OCI-LY3 (cell line): Measurements from ENCODE around the gene GMFB.

Experiments
- H2AFZ ChIP-seq: fragments of 200-600, 300-600 bp; shearing (Covaris generic); 2 replicates; pipeline ENCODE4 v1.6.0; 2014; ENCODE audit warnings: antibody characterized with exemption, low read depth, low read length
- H3K27ac ChIP-seq: fragments of 200-600, 300-600 bp; sonication (generic); 2 replicates; pipeline ENCODE4 v1.5.1; 2014; ENCODE audit warnings: mild to moderate bottlenecking, low read length, moderate library complexity, mixed read lengths
- H3K27me3 ChIP-seq: fragments of 200-600, 300-600 bp; sonication (generic); 2 replicates; pipeline ENCODE4 v1.6.1; 2014; ENCODE audit warnings: low read depth, low read length, mixed read lengths
- H3K36me3 ChIP-seq: fragments of 200-600, 300-600 bp; sonication (generic); replicated peaks from 2 replicates; pipeline ENCODE3; 2014; ENCODE audit warnings: low read depth, low read length, mixed read lengths
- H3K4me1 ChIP-seq: fragments of 300-600, 200-600 bp; sonication (generic); 2 replicates; pipeline ENCODE4 v1.6.1; 2014; ENCODE audit warnings: low read length, mixed read lengths
- H3K4me2 ChIP-seq: fragments of 200-600, 300-600 bp; sonication (generic); 2 replicates; pipeline ENCODE4 v1.6.1; 2014; ENCODE audit warnings: low read length, mixed read lengths
- H3K4me3 ChIP-seq: fragments of 300-600, 200-600 bp; sonication (generic); 2 replicates; pipeline ENCODE4 v1.5.1; 2014; ENCODE audit warnings: antibody characterized with exemption, mild to moderate bottlenecking, low read length, moderate library complexity
- H3K79me2 ChIP-seq: fragments of 300-600, 200-600 bp; shearing (Covaris generic); 2 replicates; pipeline ENCODE4 v1.6.1; 2014; ENCODE audit warnings: mild to moderate bottlenecking, low read length, mixed read lengths
- H3K9ac ChIP-seq: fragments of 300-600, 200-600 bp; shearing (Covaris generic); 2 replicates; pipeline ENCODE4 v1.6.0; 2014; ENCODE audit warnings: mild to moderate bottlenecking, low read length, moderate library complexity
- H3K9me3 ChIP-seq: fragments of 200-600, 300-600 bp; shearing (Covaris generic); 2 replicates; pipeline ENCODE4 v1.6.1; 2014; ENCODE audit warnings: low read length, mixed read lengths; ENCODE audit not compliant: insufficient read depth
- H4K20me1 ChIP-seq: fragments of 200-600, 300-600 bp; sonication (generic); 2 replicates; pipeline ENCODE4 v1.6.1; 2016; ENCODE audit warnings: low read length, mixed read lengths; ENCODE audit not compliant: insufficient read depth
- EZH2phosphoT487 ChIP-seq: fragments of 200-600 bp; shearing (Covaris generic); IDR thresholded peaks from 2 replicates; pipeline ENCODE4 v1.6.1; 2018; ENCODE audit warnings: antibody characterized with exemption, mixed run types, low read depth
- TF ChIP-seq, protein P1 (sequence below): fragments of 200-600, 300-600 bp; sonication (generic); IDR thresholded peaks from 2 replicates; pipeline ENCODE4 v1.5.1; 2014; ENCODE audit warnings: antibody characterized with exemption, low read length, low read depth

The GMFB gene

DNA sequence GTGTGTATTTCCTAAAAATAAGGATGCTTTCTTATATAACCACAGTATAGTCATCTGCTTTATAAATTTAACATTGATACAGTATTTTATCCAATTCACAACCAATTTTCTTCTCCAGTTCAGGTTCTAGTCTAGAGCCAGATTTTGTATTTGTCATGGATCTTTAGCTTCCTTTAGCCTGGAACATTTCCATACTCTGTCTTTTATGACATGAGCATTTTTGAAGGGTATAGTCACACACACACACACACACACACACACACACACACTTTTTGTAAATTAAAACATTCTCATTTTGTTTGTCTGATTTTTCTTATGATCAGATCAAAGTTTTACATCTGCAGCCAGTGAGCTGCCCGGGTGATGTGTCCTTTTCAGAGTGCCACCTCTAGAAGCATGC, 46.3 kb upstream of the GMFB start:
- peaks cover 6% of the 10 kb centered on the region for H3K36me3 ChIP-seq
- H3K27me3 ChIP-seq = no peaks in the 10 kb centered on the region
- H3K4me1 ChIP-seq = peaks cover 8% of the 10 kb centered on the region; the same call in 1 of the 2 replicates
- no peak overlapping the region for H3K9ac ChIP-seq
- no peak overlapping the region for H3K4me3 ChIP-seq
- H3K9me3 ChIP-seq = no peaks in the 10 kb centered on the region
- H3K79me2 ChIP-seq = no peaks in the 10 kb centered on the region
- no peak overlapping the region for H3K4me2 ChIP-seq
- TF ChIP-seq EZH2phosphoT487 = no peak
- TF ChIP-seq, protein P1, sequence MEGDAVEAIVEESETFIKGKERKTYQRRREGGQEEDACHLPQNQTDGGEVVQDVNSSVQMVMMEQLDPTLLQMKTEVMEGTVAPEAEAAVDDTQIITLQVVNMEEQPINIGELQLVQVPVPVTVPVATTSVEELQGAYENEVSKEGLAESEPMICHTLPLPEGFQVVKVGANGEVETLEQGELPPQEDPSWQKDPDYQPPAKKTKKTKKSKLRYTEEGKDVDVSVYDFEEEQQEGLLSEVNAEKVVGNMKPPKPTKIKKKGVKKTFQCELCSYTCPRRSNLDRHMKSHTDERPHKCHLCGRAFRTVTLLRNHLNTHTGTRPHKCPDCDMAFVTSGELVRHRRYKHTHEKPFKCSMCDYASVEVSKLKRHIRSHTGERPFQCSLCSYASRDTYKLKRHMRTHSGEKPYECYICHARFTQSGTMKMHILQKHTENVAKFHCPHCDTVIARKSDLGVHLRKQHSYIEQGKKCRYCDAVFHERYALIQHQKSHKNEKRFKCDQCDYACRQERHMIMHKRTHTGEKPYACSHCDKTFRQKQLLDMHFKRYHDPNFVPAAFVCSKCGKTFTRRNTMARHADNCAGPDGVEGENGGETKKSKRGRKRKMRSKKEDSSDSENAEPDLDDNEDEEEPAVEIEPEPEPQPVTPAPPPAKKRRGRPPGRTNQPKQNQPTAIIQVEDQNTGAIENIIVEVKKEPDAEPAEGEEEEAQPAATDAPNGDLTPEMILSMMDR = no peak
- H4K20me1 ChIP-seq = no peaks in the 10 kb centered on the region
- H2AFZ ChIP-seq = no peak overlapping the region
- no peak overlapping the region for H3K27ac ChIP-seq

DNA sequence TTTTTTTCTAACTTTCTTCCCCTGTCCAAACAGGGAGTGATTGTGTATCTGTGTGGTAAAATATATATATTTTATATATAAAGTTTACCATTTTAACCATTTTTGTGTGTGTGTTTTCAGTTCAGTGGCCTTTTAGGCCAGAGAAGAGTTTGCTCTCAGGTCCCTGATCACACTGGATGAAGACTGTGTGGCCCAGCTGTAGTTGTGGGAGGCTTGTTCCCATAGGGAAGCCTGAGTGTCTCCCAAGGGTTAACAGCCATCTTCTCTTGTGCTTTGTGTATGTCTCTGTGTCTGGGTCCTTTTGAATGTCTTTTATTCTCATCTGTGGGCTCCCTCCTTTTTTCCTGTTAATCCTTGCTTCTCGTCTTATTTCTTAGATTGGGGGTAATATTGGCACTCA, 44.3 kb upstream of the GMFB start:
- Histone ChIP-seq H3K27ac (no peak overlapping the region), H3K4me3 (no peak overlapping the region), H2AFZ (no peak overlapping the region), H3K79me2 (no peaks in the 10 kb centered on the region), H3K9me3 (no peaks in the 10 kb centered on the region), H3K36me3 (peaks cover 2% of the 10 kb centered on the region), H3K9ac (no peak overlapping the region), H3K4me1 (peaks cover 8% of the 10 kb centered on the region; the same call in 1 of the 2 replicates), H3K27me3 (no peaks in the 10 kb centered on the region), H4K20me1 (no peaks in the 10 kb centered on the region), H3K4me2 (no peak overlapping the region)
- TF ChIP-seq, protein P1 = no peak
- no peak for TF ChIP-seq EZH2phosphoT487

DNA sequence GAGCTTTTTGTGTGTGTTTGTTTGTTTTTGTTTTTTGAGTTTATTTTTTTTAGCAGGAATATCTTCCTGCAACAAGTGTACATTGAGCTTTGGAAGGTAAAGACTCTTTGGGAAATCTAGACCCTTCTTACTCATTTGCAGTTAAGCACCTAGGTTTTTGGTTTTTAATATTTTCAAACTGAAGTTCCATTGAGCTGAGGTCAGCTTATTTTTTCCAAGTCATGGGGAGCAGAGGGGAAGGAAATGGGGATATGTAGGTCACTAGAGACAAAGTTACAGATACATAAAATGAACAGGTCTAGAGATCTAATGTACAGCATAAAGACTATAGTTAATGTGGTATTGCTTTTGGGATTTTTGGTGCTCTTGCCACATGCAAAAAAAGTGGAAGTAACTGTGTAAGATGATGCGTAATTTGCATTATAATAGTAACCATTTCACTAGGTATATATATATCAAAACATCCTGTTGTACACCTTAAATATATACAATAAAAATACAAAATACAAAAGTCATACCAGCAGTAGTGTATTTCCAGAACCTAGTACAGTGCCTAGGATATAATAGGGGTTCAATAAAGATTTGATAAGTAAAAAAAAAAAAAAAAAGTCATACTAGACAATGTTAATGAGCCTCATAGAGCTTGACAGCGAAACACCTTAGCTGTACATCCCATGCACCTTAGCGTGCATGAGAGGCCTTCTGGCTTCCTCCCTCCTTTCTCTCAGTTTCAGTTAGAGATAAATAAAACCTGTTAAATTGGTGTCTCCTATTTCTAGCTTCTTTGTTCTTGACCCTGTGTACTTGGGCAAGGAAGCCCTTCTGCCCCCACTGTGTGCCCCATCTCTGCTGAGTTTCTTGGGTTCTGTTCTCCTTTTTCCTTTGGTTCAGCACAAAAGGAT, 43.6 kb upstream of the GMFB start:
- Histone ChIP-seq H3K27ac (no peak overlapping the region), H3K79me2 (no peaks in the 10 kb centered on the region), H3K4me2 (no peak overlapping the region), H4K20me1 (no peaks in the 10 kb centered on the region), H3K9ac (no peak overlapping the region), H3K9me3 (no peaks in the 10 kb centered on the region), H3K36me3 (no peaks in the 10 kb centered on the region), H2AFZ (no peak overlapping the region), H3K4me1 (peaks cover 8% of the 10 kb centered on the region; the same call in 1 of the 2 replicates), H3K4me3 (no peak overlapping the region), H3K27me3 (no peaks in the 10 kb centered on the region)
- TF ChIP-seq EZH2phosphoT487 = no peak
- TF ChIP-seq, protein P1 = no peak

DNA sequence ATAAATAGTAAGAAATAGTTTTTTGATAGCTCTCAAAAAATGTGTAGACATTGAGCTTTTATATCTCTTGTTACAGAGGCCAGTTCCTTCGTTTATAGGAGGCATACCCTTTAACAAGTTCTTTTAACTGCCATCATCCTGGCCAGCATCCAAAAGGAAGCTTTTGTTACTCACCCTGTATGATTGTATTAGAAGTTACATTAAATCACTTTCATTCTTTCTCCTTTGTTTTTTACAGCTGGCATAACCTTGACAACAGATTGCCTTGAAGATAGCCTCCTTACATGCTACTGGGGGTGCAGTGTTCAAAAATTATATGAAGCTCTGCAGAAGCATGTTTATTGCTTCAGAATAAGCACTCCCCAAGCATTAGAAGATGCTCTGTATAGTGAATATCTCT, 41.0 kb upstream of the GMFB start:
- Histone ChIP-seq H3K36me3 (no peaks in the 10 kb centered on the region), H3K9ac (no peak overlapping the region), H4K20me1 (no peaks in the 10 kb centered on the region), H3K4me1 (peaks cover 8% of the 10 kb centered on the region; the same call in 1 of the 2 replicates), H2AFZ (no peak overlapping the region), H3K27ac (no peak overlapping the region), H3K4me2 (no peak overlapping the region), H3K79me2 (no peaks in the 10 kb centered on the region), H3K4me3 (no peak overlapping the region), H3K9me3 (no peaks in the 10 kb centered on the region), H3K27me3 (no peaks in the 10 kb centered on the region)
- TF ChIP-seq, protein P1 = no peak
- TF ChIP-seq EZH2phosphoT487 = no peak
